B cell (primary cell): ENCODE data around the gene RASGEF1C. TPM values are rescaled to one million over a fixed set of nuclear protein-coding genes. Genes with fewer than 3 reads are reported as not detected.

Experiments used
- ATAC-seq: fragments of 200-7000 bp; cut with Tn5 transposase; one replicate; pipeline ENCODE4 v1.10.0; 2021; ENCODE audit warnings: low read depth, mild to moderate bottlenecking, moderate number of reproducible peaks, moderate library complexity
- CTCF ChIA-PET: fragments of 350-600 bp; sonication (Branson Sonifier 250); formaldehyde crosslinking; loops from one replicate; lab custom pipeline; 2021; ENCODE audit warnings: antibody characterized with exemption, inconsistent platforms; lab: Charles Lee
- POLR2A ChIA-PET: fragments of 350-600 bp; sonication (Branson Sonifier 250); formaldehyde crosslinking; loops from one replicate; lab custom pipeline; 2021; ENCODE audit warnings: antibody characterized with exemption; lab: Charles Lee
- DNase-seq: peaks from one replicate; pipeline ENCODE4 v3.0.0; 2013
- H2AFZ ChIP-seq: 2 replicates; pipeline ENCODE4 v1.6.1; 2012; ENCODE audit warnings: mild to moderate bottlenecking, low read depth, low read length; ENCODE audit not compliant: insufficient read depth, poor library complexity, severe bottlenecking
- H3K27ac ChIP-seq, 2 donors: 1 replicate in 1 of 2; 2 replicates in 1 of 2; pipeline ENCODE4 v1.5.1; 2012 to 2013; ENCODE audit warnings: low read length in 2 of 2, mild to moderate bottlenecking in 2 of 2, moderate library complexity in 1 of 2
- H3K27me3 ChIP-seq, 4 experiments: fragments of 200-600 bp in 1 of 4; sonication (generic) in 1 of 4; replicated peaks in 1 of 4; 1 replicate in 2 of 4; 2 replicates in 2 of 4; pipeline versions ENCODE4 v1.6.1 to v1.7.0; 2013 to 2016; ENCODE audit warnings: low read length in 3 of 4, mild to moderate bottlenecking in 2 of 4, mixed read lengths in 1 of 4, moderate library complexity in 1 of 4; ENCODE audit not compliant: insufficient read depth in 4 of 4, control insufficient read depth in 3 of 4; ENCODE audit errors: control extremely low read depth in 1 of 4
- H3K36me3 ChIP-seq, 2 experiments: replicated peaks in 1 of 2; 1 replicate in 1 of 2; 2 replicates in 1 of 2; pipeline versions ENCODE4 v1.6.1 to v1.7.1; 2013; ENCODE audit warnings: low read length in 1 of 2; ENCODE audit not compliant: insufficient read depth in 2 of 2, control insufficient read depth in 1 of 2; ENCODE audit errors: control extremely low read depth in 1 of 2, extremely low read depth in 1 of 2
- H3K4me1 ChIP-seq, 2 donors: fragments of 200-600 bp in 1 of 2; sonication (generic) in 1 of 2; 1 replicate in 1 of 2; 2 replicates in 1 of 2; pipeline versions ENCODE4 v1.5.1 to v1.6.1; 2013 to 2017; ENCODE audit warnings: low read length in 2 of 2; ENCODE audit not compliant: control insufficient read depth in 2 of 2, insufficient read depth in 2 of 2
- H3K4me2 ChIP-seq: replicated peaks from 2 replicates; pipeline ENCODE3; 2012; ENCODE audit warnings: mild to moderate bottlenecking, low read depth, low read length; ENCODE audit not compliant: poor library complexity, severe bottlenecking
- H3K4me3 ChIP-seq, 5 experiments: fragments of 200-600 bp in 1 of 5; sonication (generic) in 1 of 5; 1 replicate in 3 of 5; 2 replicates in 2 of 5; pipeline versions ENCODE4 v1.5.1 to v1.7.0; 2011 to 2016; ENCODE audit warnings: low read length in 4 of 5, mild to moderate bottlenecking in 4 of 5, low read depth in 2 of 5, control low read depth in 1 of 5, moderate library complexity in 1 of 5; ENCODE audit not compliant: insufficient read depth in 1 of 5; ENCODE audit errors: control extremely low read depth in 1 of 5, extremely low read depth in 1 of 5
- H3K79me2 ChIP-seq: fragments of 200-600 bp; sonication (generic); one replicate; pipeline ENCODE4 v1.6.0; 2016; ENCODE audit warnings: low read length; ENCODE audit not compliant: control insufficient read depth, insufficient read depth
- H3K9ac ChIP-seq: fragments of 200-600 bp; sonication (generic); 2 replicates; pipeline ENCODE4 v1.6.1; 2017; ENCODE audit warnings: mild to moderate bottlenecking, low read length, moderate library complexity
- H3K9me3 ChIP-seq, 3 donors: one replicate each; pipeline versions ENCODE4 v1.6.1 to v1.7.1; 2013; ENCODE audit warnings: low read length in 2 of 3; ENCODE audit not compliant: control insufficient read depth in 2 of 3, insufficient read depth in 1 of 3; ENCODE audit errors: control extremely low read depth in 1 of 3
- H4K20me1 ChIP-seq: 2 replicates; pipeline ENCODE4 v1.6.0; 2012; ENCODE audit warnings: mild to moderate bottlenecking, low read length; ENCODE audit not compliant: insufficient read depth, control insufficient read depth, poor library complexity, severe bottlenecking
- H3K27ac Mint-ChIP-seq: one replicate; pipeline ENCODE4 v1.8.0; 2021; ENCODE audit warnings: mixed read lengths
- H3K27me3 Mint-ChIP-seq: one replicate; pipeline ENCODE4 v1.8.0; 2021; ENCODE audit warnings: mixed read lengths
- H3K4me1 Mint-ChIP-seq: one replicate; pipeline ENCODE4 v1.8.0; 2021; ENCODE audit warnings: mixed read lengths
- H3K4me3 Mint-ChIP-seq: one replicate; pipeline ENCODE4 v1.8.0; 2021; ENCODE audit warnings: mixed read lengths
- H3K9me3 Mint-ChIP-seq: one replicate; pipeline ENCODE4 v1.8.0; 2022; ENCODE audit warnings: mixed read lengths; ENCODE audit not compliant: insufficient read depth
- EZH2 ChIP-seq: IDR thresholded peaks from 2 replicates; pipeline ENCODE4 v1.6.1; 2012; ENCODE audit warnings: borderline replicate concordance, low read depth, mild to moderate bottlenecking, moderate library complexity, low read length; ENCODE audit not compliant: insufficient read depth, poor library complexity, severe bottlenecking
- WGBS: methylation state at CpG from one replicate; pipeline ENCODE4 v1.1.5; 2013; ENCODE audit warnings: missing lambda C conversion rate; ENCODE audit not compliant: insufficient coverage; 5-methylcytosine and 5-hydroxymethylcytosine counted together
- intact Hi-C: fragments of 100-400 bp; cut with micrococcal nuclease; formaldehyde crosslinking; loops from one replicate; pipeline ENCODE4 v1.10.0; 2022
- polyA plus RNA-seq: library from polyadenylated mRNA; depleted of rRNA; stranded (reverse); fragments of >200 nt; gene quantifications from 2 replicates; pipeline ENCODE4 v1.2.3, GENCODE V29; 2012
- total RNA-seq, 2 donors: library from RNA; stranded (reverse); fragments of 120-200 nt in 1 of 2; gene quantifications; 1 replicate in 1 of 2; 2 replicates in 1 of 2; pipeline versions ENCODE4 v1.2.3 to v1.2.4, GENCODE V29; 2013 to 2022
- TF ChIP-seq, protein P1 (sequence below): fragments of 200-600 bp; IDR thresholded peaks from one replicate; pipeline ENCODE4 v1.8.0; 2022; ENCODE audit warnings: antibody characterized with exemption, mild to moderate bottlenecking

RASGEF1C gene
- total and polyA plus RNA-seq, 2 donors (not counting 1 experiment from before 2014, with no cell fraction given) = not detected

DNA sequence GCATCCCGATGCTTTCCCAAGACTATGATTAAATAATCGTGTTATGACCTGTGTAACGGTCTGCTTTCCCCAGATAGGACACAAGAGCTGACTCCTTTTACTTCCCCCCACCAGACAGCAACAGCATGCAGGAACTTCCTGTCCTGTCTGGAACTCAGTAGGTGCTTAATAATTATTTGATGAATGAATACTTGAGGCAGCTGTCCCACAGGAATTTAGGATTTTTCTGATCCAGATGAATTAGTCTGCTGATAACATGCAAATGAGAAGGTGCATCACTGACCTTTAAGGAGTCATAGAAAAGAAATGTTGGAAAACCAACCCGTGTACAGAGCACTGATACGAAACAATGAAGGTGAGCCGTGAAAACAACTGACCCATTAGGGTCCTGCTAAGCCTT lies 149.7 kb downstream of the RASGEF1C start:
- no peaks in the 10 kb centered on the region for H3K27me3 Mint-ChIP-seq
- Histone ChIP-seq H3K36me3 (no peaks in the 10 kb centered on the region), H2AFZ (no peak overlapping the region), H3K27me3 (no peaks in the 10 kb centered on the region), H3K9ac (no peak overlapping the region), H3K9me3 (no peaks in the 10 kb centered on the region), H3K79me2 (peaks cover 34% of the 10 kb centered on the region), H3K4me1 (no peaks in the 10 kb centered on the region), H4K20me1 (peaks cover 15% of the 10 kb centered on the region), H3K27ac (no peak overlapping the region), H3K4me2 (no peak overlapping the region), H3K4me3 (no peak overlapping the region)
- DNase-seq = no peak
- H3K4me3 Mint-ChIP-seq = no peak overlapping the region
- CTCF ChIA-PET = no interaction called here
- intact Hi-C loops = no loop called here
- peaks cover 2% of the 10 kb centered on the region for H3K4me1 Mint-ChIP-seq
- no peak for ATAC-seq
- POLR2A ChIA-PET = no interaction called here
- WGBS = 98% methylated on average over 5 of the region's 6 CpGs
- H3K27ac Mint-ChIP-seq = no peak overlapping the region
- H3K9me3 Mint-ChIP-seq = no peaks in the 10 kb centered on the region
- TF ChIP-seq, protein P1, sequence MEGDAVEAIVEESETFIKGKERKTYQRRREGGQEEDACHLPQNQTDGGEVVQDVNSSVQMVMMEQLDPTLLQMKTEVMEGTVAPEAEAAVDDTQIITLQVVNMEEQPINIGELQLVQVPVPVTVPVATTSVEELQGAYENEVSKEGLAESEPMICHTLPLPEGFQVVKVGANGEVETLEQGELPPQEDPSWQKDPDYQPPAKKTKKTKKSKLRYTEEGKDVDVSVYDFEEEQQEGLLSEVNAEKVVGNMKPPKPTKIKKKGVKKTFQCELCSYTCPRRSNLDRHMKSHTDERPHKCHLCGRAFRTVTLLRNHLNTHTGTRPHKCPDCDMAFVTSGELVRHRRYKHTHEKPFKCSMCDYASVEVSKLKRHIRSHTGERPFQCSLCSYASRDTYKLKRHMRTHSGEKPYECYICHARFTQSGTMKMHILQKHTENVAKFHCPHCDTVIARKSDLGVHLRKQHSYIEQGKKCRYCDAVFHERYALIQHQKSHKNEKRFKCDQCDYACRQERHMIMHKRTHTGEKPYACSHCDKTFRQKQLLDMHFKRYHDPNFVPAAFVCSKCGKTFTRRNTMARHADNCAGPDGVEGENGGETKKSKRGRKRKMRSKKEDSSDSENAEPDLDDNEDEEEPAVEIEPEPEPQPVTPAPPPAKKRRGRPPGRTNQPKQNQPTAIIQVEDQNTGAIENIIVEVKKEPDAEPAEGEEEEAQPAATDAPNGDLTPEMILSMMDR = no peak
- TF ChIP-seq EZH2 = no peak

DNA sequence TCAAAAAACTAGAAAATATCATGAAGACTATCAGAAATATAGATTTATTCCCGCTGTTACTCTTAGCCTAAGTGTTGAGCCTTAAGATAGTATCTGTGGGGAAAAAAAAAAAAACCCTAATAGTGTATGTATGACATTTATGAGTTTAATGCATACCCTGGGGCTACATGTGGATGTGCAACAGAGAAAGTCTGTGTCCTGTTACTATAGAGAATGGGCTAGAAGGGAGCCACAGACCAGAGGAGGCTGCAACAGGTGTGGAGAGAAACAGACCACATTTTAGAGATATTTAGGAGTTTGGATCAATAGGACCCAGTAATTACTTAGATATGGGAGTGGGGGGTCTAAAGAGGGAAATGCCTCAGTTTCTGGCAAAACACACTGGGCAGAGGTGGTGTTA lies 152.9 kb downstream of the RASGEF1C start:
- intact Hi-C loops = no loop called here
- ATAC-seq (no peak), DNase-seq (no peak)
- POLR2A ChIA-PET = no interaction called here
- Histone ChIP-seq H4K20me1 (peaks cover 22% of the 10 kb centered on the region), H3K4me1 (no peaks in the 10 kb centered on the region), H3K27me3 (no peaks in the 10 kb centered on the region), H3K9ac (no peak overlapping the region), H3K9me3 (no peaks in the 10 kb centered on the region), H3K4me2 (no peak overlapping the region), H3K27ac (no peak overlapping the region), H2AFZ (no peak overlapping the region), H3K36me3 (no peaks in the 10 kb centered on the region), H3K79me2 (peaks cover 50% of the 10 kb centered on the region), H3K4me3 (no peak overlapping the region)
- Mint-ChIP-seq H3K27ac (no peak overlapping the region), H3K4me1 (peaks cover 7% of the 10 kb centered on the region), H3K4me3 (no peak overlapping the region), H3K9me3 (no peaks in the 10 kb centered on the region), H3K27me3 (no peaks in the 10 kb centered on the region)
- TF ChIP-seq, protein P1 = no peak
- TF ChIP-seq EZH2 = no peak
- CTCF ChIA-PET = no interaction called here
- no CpG with 5 or more reads among the region's 1 CpG for WGBS
